Adrenal gland (tissue), 5 donors: Measurements from ENCODE around the gene GALNT6.

ENCODE experiments used
- CTCF ChIP-seq, 6 experiments: fragments of 450-650 bp in 4 of 6; fragments of 200-600 bp in 2 of 6; sonication (generic) in 1 of 6; IDR thresholded peaks; 1 replicate in 5 of 6; 2 replicates in 1 of 6; pipeline versions ENCODE4 v1.5.1 to v1.8.0; 2016 to 2021; ENCODE audit warnings: antibody characterized with exemption in 6 of 6, mild to moderate bottlenecking in 2 of 6, moderate library complexity in 1 of 6
- POLR2A ChIP-seq, 2 donors: fragments of 450-650 bp; IDR thresholded peaks; one replicate each; pipeline ENCODE4 v1.6.1; 2017; ENCODE audit warnings: antibody characterized with exemption in 2 of 2, mild to moderate bottlenecking in 2 of 2, moderate library complexity in 1 of 2
- donor health status: DM: no; HTN: no; CAD: no.

- TF ChIP-seq POLR2A (IDR thresholded peaks at IDR 0.05), result no peak
- no peak for TF ChIP-seq CTCF (IDR thresholded peaks at IDR 0.05)
Measured at GRCh38 chr12:51434305-51434704, 43.1 kb upstream of the GALNT6 start.
